Right lobe of liver (tissue), 4 donors: Measurements from ENCODE around the gene ERC1.

Experiments used
- POLR2A ChIP-seq: fragments of 450-650 bp; IDR thresholded peaks from one replicate; pipeline ENCODE4 v1.6.1; 2017; ENCODE audit warnings: antibody characterized with exemption, mild to moderate bottlenecking
- TF ChIP-seq, protein P1 (sequence below), 4 donors: fragments of 200-600 bp in 3 of 4; fragments of 450-650 bp in 1 of 4; IDR thresholded peaks; one replicate each; pipeline versions ENCODE4 v1.5.1 to v1.8.0; 2016 to 2022; ENCODE audit warnings: antibody characterized with exemption in 4 of 4, mild to moderate bottlenecking in 2 of 4
- donor health status: DM: no; HTN: no; CAD: no.
- donor health status: DM: no; HTN: no; CAD: no.
- donor health status: DM: no; HTN: yes; CAD: no.

DNA sequence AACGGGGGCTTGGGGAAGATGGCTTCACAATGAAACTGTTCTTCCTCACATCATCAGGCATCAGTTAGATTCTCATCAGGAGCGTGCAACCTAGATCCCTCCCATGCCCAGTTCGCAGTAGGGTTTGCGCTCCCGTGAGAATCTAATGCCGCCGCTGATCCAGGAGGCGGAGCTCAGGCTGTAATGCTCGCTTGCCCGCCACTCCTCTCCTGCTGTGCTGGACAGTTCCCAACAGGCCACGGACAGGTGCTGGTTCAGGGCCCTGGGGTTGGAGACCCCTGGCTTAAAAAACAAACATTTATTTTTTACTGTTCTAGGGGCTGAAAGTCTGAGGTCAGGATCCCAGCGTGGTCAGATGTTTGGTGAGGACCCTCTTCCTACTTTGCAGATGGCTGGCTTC, 422.9 kb downstream of the ERC1 start:
- TF ChIP-seq, protein P1, sequence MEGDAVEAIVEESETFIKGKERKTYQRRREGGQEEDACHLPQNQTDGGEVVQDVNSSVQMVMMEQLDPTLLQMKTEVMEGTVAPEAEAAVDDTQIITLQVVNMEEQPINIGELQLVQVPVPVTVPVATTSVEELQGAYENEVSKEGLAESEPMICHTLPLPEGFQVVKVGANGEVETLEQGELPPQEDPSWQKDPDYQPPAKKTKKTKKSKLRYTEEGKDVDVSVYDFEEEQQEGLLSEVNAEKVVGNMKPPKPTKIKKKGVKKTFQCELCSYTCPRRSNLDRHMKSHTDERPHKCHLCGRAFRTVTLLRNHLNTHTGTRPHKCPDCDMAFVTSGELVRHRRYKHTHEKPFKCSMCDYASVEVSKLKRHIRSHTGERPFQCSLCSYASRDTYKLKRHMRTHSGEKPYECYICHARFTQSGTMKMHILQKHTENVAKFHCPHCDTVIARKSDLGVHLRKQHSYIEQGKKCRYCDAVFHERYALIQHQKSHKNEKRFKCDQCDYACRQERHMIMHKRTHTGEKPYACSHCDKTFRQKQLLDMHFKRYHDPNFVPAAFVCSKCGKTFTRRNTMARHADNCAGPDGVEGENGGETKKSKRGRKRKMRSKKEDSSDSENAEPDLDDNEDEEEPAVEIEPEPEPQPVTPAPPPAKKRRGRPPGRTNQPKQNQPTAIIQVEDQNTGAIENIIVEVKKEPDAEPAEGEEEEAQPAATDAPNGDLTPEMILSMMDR (IDR thresholded peaks at IDR 0.05): no peak
- TF ChIP-seq POLR2A: no peak
